ENCODE measurements around the gene KYAT1.
"Not testable (repeated sequence)": the region's sequence is repeated elsewhere in the genome, so short reads cannot be mapped to it uniquely, and the experiment has no call there.

Gene KYAT1

DNA sequence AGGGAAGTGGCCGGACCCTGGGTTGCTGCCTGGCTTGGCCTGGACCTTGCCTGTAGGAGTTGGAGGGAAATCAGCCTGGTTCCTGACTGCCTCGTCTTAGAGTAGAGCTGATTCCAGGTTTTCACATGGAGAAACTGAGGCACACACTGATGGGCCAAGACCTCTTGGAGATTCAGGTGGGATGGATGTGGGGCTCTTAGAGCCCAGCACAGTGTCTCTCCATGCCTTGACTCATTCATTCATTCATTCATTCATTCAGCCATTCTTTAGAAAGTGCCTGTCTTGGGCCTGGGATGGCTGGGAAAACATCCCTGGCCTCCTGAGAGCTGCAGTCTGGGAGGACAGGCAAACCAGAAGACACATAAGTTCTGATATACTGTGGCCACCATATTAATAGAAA is 2.4 kb upstream of the KYAT1 start:
- DNase-seq, result no peak

DNA sequence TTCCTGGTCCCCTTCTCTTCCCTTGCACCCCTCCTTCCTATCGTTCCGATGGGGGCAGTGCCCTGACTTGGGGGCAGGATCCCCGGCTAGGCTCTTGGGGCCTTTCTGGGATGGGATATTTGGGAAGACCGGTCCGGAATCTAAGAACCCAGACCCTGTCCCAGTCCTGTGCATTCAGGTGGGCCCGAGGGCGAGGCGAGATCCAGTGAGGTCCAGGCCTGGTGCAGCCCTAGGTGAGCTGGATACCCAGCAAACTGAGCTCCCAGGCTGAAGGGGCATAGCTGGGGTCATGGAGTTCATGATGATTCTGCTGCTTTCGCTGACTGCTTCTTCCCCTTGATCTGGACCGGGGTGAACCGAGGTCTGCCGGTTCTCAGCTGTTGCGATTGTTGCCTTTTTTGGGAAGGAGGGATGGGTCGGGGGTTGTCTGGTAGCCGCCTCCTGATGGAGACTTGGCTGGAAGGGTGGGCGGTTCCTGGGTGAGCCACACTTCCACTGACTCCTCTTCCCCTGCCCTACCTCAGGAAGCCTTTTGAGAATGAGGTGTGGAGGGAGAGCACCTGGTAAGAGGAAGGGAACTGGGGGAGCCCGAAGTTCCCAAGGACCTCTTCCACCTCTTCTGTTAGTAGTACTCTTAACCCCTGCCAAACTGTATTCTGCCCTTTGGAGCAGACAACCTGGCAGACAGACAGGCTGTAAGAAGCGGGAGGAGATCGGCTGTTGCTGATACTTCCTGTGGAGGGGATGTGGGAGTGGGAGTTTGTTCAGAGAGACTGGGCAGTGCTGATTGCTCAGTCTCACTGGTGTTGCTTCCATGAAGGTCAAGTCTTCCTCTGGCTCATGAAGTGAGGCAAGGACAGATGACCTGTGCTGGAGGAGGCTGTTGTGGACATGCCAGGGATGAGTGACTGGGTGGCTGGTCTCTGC is 1.2 kb upstream of the KYAT1 start:
- DNase-seq, result peak; percentile 65 to 89 (median 79)

DNA sequence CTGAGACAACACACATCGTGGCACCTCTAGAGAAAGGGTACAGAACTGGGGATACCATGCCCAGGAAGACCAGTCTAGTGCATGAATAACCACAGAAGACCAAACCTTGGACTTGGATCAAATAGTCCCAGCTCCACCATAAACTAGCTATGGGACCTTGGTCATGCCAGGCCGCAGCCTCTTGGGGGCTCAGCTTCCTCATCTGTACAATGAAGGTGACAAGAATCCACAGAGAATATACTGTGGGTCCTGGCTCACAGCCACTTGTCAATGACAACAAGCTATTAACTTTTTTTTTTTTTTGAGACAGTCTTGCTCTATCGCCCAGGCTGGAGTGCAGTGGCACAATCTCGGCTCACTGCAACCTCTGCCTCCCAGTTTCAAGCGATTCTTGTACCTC is 3.9 kb downstream of the KYAT1 start:
- peak in 1 of 4 experiments; percentile 29 for DNase-seq

DNA sequence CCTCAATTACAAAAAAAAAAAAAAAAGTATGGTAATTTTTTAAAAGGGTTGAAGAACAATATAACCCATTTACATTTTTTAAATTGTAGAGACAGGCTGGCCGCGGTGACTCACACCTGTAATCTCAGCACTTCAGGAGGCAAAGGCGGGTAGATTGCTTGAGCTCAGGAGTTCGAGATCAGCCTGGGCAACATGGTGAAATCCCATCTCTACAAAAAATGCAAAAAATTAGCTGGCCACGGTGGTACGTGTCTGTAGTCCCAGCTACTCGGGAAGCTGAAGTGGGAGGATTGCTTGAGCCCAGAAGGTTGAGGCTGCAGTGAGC is 10.8 kb downstream of the KYAT1 start:
- not testable (repeated sequence) for DNase-seq

DNA sequence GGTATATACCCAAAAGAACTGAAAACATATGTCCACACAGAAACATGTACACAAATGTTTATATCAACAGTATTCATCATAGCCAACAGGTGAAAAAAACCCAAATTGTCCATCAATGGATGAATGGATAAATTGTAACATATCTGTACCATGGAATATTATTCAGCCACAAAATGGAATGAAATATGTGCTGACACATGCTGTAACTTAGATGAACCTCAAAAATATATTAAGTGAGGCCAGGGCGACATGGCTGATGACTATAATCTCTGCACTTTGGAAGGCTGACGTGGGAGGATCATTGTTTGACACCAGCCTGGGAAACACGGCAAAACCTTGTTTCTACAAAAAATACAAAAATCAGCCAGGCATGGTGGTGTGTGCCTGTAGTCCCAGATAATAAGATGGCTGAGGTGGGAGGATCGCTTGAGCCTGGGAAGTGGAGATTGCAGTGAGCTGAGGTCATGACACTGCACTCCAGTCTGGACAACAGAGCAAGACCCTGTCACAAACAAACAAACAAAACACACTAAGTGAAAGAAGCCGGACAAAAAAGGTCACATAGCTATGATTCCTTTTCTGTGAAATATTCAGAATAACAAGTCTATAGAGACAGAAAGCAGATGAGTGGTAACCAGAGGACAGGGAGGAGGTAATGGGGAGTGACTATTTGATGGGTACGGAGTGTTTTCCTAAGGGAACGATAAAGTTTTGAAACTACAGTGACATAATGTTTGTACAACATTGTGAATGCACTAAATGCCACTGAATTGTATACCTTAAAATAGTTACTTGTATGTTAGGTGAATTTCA is 11.4 kb downstream of the KYAT1 start:
- DNase-seq, result no peak

DNA sequence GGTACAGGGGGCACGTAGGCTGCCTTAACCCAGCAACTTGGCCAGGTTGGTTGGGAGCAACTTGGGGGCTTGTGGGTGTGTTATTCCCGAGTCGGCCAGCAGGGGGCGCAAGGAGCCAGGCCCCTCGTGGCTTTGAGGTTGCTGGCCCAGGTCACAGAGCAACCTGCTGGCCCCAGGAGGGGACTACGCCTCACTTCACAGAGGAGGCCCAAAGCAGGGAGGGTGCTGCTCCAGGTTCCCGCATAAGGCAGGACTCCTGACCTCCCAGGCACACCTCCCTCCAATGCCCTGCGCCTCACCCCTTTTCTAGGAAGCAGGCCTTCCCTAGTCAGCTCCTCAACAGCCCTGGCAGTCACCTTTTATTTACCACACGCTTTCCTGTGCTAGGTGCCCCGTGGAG is 18.1 kb downstream of the KYAT1 start:
- peak; percentile 72 to 88 (median 80) for DNase-seq

DNA sequence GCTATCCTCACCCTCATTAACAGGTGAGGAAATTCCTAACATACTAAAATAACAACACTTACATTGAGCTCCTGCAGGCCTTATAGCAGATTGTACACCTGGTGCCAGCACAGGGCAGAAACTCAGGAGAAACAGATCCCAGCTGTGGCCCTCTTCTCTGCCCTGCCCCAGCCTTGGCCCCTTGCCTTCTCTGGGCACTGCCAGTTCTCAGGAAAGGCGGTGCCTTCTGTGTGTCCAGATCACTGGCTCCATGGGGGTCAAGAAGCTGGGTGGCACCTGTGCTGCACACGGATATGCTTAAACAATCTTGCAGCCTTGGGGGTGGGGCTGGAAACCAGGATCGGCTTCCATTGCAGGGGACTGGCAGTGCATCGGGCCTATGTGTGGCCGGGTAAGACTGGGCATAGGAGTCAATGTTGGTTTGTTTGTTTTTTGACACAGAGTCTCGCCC is 19.3 kb downstream of the KYAT1 start:
- no peak for DNase-seq

DNA sequence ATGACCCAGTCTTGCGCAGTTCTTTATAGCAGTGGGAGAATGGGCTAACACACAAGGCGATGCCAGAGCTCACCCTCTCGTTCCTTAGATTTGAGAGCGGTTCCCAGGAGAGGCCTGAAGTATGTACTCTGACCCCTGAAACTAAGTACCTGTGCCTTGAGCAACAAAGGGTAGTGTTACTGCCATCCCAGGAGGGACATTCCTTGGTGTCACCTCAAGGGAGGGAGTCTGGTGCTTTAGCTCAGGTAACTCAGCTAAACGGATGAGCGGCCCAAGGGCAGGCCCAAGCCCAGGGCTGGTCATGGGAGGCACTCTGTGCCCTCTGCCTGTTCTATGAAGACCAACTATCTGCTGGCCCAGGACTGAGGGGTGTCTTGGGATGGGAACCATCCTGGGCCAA is 20.2 kb downstream of the KYAT1 start:
- no peak for DNase-seq

DNA sequence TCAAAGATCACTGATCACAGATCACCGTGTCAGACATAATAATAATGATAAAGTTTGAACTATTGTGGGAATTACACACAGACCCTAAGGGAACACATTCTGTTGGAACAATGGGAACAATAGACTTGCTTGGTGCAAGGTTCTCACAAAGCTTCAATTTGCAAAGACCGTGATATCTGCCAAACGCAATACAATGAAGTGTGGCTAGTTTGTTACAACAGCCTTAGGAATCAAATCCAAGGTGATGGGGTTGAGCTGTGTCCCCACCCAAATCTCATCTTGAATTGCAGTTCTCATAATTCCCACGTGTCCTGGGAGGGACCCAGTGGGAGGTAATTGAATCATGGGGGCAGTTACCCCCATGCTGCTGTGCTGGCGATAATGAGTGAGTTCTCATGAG is 20.8 kb downstream of the KYAT1 start:
- no peak for DNase-seq

DNA sequence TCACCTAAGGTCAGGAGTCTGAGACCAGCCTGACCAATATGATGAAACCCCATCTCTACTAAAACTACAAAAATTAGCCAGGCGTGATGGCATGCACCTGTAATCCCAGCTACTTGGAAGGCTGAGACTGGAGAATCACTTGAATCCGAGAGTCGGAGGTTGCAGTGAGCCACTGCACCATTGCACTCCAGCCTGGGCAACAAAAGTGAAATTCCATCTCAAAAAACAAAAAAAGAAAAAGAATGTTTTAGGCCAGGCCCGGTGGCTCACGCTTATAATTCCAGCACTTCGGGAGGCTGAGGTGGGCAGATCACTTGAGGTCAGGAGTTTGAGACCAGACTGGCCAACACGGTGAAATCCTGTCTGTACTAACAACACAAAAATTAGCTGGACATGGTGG is 23.3 kb downstream of the KYAT1 start:
- not testable (repeated sequence) for DNase-seq

DNA sequence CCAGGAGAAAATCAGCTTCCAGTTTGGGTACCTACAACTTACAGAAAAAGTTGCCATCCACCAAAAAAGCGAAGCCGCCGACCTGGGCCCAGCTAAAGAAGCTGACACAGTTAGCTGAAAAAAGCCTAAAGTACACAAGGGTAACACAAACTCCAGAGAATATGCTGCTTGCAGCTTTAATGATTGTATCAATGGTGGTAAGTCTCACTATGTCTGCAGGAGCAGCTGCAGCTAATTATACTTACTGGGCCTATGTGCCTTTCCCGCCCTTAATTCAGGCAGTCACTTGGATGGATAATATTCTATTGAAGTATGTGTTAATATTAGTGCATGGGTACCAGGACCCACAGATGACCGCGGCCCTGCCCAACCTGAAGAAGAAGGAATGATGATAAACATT is 27.3 kb downstream of the KYAT1 start:
- not testable (repeated sequence) for DNase-seq

DNA sequence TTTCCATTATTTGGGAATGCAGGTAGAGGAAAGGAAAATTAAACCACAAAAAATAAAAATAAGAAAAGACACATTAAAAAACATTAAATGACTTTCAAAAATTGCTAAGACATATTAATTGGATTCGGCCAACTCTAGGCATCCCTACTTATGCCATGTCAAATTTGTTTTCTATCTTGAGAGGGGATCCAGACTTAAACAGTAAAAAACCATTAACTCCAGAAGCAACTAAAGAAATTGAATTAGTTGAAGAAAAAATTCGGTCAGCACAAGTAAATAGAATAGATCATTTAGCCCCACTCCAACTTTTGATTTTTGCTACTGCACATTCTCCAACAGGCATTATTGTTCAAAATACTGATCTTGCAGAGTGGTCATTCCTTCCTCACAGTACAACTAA is 29.1 kb downstream of the KYAT1 start:
- not testable (repeated sequence) for DNase-seq

DNA sequence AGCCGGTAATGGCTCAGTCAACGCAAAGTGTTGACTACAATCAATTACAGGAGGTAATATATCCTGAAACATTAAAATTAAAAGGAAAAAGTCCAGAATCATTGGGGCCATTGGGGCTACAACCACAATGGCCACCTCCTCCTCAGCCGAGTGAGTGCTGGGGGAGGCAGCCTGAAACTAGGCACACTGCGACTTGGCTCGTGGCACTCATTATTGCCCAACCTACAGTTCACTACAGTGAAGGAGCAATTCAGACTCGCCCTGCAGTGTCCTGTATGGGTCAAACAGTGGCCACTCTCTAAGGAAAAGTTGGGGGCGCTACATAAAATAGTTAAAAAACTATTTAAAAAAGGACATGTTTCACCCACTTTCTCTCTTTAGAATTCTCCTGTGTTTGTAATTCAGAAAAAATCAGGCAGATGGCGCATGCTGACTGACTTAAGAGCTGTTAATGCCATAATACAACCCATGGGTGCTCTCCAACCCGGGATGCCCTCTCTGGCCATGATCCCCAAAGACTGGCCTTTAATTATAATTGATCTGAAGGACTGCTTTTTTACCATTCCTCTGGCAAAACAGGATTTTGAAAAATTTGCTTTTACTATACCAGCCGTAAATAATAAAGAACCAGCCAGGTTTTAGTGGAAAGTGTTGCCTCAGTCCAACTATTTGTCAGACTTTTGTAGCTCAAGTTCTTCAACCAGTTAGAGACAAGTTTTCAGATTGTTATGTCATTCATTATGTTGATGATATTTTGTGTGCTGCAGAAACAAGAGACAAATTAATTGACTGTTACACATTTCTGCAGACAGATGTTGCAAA is 29.8 kb downstream of the KYAT1 start:
- DNase-seq, result peak; percentile 65 to 74 (median 67)

DNA sequence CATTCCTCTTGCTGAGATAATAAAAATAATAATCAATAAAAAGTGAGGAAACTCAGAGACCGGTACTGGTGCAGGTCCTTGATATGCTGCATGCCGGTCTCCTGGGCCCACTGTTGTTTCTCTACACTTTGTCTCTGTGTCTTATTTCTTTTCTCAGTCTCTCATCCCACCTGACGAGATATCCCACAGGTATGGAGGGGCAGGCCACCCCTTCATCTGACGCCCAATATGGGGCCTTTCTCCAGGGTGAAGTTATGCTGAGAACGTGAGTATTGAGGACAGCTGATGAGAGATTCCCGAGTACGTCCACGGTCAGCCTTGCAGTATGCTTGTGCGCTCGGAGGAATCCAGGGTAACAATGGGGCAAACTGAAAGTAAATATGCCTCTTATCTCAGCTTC is 30.7 kb downstream of the KYAT1 start:
- not testable (repeated sequence) for DNase-seq

DNA sequence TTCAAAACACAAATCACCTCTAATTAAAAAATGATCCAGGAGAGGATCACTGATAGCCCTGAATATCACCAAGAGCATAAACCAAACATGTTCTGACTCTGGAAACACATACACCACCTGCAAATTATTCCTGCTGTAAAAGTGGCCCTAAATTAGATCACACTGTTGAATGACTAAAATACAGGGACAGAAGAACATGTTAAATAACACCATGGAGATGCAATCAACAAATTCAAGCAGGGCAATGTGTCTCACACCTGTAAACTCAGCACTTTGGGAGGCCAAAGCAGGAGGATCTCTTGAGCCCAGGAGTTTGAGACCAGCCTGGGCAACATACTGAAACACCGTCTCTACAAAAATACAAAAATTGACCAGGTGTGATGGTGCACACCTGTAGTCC is 33.9 kb downstream of the KYAT1 start:
- DNase-seq, result no peak

DNA sequence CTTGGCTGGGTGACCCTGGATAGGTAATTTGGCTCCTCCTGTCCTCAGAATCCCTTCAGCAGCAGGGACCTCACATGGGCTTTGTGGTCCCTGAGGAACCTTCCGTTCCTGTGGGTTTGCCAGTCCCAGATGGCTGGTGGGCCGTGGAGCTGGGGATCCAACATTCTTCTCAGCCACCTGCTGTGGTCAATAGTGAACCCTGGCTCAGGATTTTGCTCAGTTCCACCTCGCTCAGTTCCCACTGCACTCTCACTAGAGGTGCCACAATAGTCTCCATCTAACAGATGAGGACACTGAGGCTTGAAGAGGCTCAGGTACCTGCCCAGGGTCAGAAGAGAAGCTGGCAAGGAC is 35.1 kb downstream of the KYAT1 start:
- DNase-seq, result no peak

DNA sequence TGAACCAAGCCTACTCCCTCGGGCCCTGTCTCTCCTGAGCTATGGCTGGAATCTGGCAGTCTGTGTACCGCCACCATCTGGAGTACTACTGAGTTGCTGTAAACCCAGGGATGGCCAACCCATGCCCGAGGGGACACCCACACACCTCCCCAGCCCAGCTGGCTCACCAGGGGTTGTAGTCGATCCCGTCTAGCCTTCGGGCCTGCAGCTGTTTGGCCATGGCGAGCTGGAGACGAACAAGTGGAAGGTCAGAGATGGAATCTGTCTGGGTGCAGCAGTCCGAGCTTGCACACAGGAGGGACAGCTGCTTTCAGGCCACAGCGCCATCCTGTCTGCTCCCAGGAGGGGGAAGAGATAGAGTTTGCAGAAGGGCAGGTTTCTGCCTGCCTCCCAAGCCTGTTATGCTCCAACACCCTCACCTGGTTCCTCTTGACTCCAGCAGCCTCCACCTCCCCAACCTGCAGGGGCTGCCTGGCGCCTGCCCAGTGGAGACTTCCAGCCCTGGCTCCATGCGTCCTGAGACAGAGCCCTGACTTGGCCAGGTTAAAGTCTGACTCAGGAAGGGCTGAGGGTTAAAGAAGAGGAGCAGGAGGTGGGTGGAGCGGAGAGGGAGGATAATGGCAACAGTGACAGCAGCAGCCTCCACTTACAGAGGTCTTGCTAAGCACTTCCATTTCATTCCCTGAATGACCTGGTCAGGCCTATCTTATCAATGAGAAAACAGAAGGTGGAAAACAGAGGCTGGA is 36.4 kb downstream of the KYAT1 start:
- no peak for DNase-seq

DNA sequence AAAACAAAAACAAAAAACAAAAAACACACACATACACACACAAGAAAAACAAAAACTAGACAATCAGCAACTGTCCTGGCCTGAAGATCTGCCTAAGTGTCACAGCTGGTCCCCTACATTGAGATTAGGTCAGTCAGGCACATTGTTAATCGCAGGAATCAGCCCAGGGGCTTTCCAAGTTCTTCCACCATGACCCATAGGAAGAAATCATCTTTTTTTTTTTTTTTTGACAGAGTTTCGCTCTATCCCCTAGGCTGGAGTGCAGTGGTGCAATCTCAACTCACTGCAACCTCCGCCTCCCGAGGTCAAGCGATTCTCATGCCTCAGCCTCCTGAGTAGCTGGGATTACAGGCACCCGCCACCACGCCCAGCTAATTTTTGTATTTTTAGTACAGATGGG is 38.6 kb downstream of the KYAT1 start:
- DNase-seq, result not testable (repeated sequence)

DNA sequence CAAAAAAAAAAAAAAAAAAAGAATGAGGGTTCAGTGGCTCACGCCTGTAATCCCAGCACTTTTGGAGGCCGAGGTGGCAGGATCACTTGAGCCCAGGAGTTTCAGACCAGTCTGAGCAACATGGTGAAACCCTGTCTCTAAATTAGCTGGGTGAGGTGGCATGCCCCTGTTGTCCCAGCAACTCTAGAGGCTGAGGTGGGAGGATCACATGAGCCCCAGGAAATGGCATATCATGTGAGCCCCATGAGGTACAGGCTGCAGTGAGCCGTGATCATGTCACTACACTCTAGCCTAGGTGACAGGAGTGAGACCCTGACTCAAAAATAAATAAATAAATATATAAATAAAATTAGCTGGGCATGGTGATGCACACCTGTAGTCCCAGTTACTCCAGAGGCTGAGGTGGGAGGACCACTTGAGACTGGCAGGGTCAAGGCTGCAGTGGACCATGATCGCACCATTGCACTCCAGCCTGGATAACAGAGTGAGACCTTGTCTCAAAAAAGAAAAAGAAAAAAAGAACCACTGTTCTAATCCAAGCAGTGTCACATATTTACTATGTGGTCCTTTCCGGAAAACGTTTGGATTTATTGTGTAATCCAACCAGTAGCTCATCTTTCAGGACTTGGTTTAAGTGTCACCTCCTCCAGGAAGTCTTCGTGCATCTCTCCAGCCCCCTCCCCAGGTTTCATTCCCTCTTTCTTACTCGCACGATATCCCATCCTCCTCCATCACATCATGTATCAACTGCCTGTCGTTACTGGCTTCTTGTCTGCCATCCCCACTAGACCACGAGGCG is 39.9 kb downstream of the KYAT1 start:
- peak; percentile 19 to 69 (median 52) for DNase-seq

DNA sequence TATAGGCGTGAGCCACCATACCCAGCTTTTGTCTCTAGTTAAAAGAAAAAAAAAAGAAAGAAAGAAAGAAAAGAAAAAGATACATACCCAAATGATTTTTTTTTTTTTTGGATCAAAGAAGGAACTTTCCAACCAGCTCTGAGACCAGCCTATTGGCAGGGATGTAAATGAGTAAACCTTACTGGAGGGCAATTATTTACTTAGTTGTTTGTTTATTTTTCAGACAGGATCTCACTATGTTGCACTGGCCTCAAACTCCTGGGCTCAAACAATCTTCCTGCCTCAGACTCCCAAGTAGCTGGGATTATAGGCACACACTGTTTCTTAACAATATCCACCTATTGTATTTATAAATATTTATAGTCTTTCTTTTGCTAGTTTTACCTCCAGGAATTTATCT is 41.2 kb downstream of the KYAT1 start:
- no peak for DNase-seq

DNA sequence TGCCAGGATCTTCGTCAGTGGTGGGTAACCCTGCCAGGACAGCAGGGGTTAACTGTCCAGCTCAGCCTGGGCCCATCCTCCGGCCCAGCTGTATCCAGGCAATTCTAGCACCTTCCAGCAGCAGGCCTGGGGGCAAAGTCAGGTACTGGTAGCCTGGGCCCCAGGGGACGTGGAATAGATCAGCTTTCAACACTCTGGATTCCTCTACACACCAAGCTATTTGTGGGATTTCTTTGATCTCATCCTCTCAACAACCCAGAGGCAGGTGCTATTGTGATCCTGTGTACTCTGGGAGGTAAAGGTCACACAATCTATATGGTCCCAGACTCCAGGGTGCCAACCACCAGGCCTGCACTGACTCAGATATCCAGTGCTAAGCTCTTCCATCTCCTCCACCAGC is 43.4 kb downstream of the KYAT1 start:
- no peak for DNase-seq
